Posterior vena cava (tissue), 2 donors: ENCODE data around the gene CCDC28B. TPM values are rescaled to one million over a fixed set of nuclear protein-coding genes. Genes with fewer than 3 reads are reported as not detected.
A peak's percentile ranks its signal among the peaks of the same experiment; 100 is the strongest.

Experiments used
- DNase-seq: peaks from one replicate; pipeline ENCODE4 v3.0.0-alpha.2; 2020; ENCODE audit warnings: low spot score
- intact Hi-C, 2 donors: fragments of 100-400 bp; cut with DNase I; formaldehyde crosslinking; loops; one replicate each; pipeline versions ENCODE4 v1.14.1 to v1.14.2; 2022 to 2023
- total RNA-seq, 2 donors: library from RNA; stranded (reverse); fragmentation: NEBNext Ultra II Directional; extraction: Animal tissue kit (Norgen Biotek cat#: 25700); gene quantifications; one replicate each; pipeline ENCODE4 v1.2.1, GENCODE V29; 2021
- donor health status: DM: yes; HTN: yes; CAD: no.
- donor health status: DM: yes; HTN: yes; CAD: no.

CCDC28B gene
- total RNA-seq, 2 donors from 2014 or later, result 7.5 to 8.3 TPM

DNA sequence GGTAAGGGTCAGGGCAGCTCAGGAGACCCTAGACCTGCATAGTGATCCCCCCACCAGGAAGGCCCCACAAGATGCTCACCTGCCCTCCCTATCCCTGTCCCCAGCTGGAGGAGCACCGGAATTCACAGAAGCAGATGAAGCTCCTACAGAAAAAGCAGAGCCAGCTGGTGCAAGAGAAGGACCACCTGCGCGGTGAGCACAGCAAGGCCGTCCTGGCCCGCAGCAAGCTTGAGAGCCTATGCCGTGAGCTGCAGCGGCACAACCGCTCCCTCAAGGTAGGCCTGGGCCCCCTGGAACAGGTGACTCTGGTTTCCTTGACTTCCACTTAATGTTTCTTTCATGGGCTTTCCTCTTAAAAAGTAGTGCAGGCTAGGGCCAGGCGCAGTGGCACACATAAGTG is 12.5 kb upstream of the CCDC28B start:
- DNase-seq, result peak; percentile 16
- intact Hi-C loops, result no loop called here

DNA sequence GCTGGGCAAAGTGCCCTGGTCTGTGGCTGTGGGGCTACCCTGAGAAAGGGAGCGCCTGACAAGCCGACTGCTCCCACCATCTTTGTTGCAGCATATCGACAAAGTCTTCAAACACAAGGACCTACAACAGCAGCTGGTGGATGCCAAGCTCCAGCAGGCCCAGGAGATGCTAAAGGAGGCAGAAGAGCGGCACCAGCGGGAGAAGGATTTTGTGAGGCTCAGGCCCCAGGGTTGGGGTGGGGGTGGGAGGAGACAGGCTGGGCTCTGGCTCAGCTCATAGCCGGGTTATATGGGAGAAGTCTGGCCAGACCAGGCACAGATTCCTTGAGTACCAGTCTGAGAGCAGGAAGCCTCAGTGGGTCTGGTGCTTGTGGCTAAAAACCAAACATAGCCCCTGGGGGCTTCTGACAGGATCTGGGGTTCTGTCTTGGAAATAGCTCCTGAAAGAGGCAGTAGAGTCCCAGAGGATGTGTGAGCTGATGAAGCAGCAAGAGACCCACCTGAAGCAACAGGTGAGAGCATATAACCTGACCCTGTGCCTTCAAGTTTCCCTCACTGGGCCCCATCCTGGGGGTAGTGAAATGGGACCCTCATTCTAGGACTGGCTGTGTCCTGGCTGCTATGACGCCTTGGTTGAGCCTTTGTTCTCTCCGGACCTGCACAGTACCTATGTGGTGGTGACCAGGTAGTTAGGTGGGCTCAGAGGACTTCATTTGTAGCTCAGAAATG is 8.0 kb upstream of the CCDC28B start:
- intact Hi-C loops, result no loop called here
- DNase-seq, result peak; percentile 79

DNA sequence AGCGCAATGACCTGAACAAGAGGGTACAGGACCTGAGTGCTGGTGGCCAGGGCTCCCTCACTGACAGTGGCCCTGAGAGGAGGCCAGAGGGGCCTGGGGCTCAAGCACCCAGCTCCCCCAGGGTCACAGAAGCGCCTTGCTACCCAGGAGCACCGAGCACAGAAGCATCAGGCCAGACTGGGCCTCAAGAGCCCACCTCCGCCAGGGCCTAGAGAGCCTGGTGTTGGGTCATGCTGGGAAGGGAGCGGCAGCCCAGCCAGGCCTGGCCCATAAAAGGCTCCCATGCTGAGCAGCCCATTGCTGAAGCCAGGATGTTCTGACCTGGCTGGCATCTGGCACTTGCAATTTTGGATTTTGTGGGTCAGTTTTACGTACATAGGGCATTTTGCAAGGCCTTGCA is 5.4 kb upstream of the CCDC28B start:
- intact Hi-C loops, result no loop called here
- peak; percentile 56 for DNase-seq

DNA sequence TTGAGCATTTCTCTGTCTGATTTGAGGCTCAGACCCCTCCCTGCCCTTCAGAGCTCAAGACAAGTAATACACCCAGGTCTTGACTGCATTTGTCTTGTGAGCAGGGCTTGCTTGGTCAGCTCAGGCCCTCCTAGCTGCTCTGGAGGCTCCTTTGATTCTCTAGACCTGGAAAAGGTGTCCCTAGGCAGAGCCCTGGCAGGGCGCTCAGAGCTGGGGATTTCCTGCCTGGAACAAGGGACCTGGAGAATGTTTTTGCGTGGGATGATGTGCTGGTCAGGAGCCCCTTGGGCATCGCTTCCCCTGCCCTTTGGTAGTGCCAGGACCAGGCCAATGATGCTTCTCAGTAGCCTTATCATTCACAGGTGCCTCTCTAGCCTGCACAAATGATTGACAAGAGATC is 4.9 kb upstream of the CCDC28B start:
- peak; percentile 50 for DNase-seq
- intact Hi-C loops, result no loop called here

DNA sequence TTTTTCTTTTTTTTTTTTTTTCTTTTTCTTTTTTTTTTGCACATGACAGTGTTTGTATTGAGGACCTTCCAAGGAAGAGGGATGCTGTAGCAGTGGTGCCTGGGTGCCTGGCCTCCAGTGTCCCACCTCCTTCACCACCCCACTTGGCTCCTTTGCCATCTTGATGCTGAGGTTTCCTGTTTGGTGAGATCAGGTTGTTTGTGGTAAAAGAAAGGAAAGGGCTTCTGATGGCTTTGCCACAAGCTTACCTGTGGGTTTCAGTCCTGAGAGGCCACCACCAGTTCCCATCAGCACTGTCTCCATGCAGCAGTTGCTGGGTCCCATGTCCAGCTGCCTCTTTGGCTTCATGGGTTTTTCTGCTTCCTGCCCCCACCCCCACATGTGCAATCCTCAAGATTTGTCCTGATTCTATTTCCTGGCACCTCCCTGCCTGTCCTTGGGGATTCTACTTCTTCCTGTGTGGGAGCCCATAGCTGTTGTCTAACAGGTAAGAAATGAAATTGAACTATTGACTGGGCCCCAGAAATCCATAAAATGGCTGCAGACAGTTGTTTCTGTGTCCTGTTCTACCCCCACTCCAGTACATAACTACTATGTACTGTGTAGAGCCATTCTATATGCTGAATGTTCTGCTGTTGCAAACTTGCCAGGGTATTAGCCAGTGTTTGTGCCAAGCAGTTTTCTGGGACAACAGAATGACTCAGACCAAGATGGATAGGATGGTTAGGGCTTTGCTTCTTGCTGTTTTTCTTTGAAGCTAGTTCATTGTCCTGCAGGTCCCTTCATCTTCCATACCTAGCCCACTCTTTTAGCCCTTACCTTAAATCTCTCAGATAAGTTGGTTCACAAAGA is 4.2 kb upstream of the CCDC28B start:
- intact Hi-C loops, result no loop called here

DNA sequence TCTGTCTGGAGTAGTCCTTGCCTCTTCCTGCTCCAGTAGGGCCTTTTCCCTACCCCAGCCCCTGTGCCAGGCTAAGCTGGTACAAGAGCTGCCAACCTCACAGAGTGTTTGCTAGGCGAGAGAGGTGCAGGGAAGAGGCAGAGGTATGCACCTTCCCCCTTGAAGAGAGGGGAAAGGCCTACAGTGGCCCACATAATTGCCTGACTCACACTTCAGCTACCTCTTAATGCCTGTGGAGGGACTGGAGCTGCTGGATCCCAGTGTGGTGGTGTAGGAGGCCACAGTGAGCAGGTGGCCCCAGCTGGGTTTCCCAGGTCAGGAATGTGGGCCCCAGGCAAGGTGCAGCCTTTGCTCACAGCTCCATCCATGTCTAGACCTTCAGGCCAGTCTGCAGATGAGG is 3.3 kb upstream of the CCDC28B start:
- intact Hi-C loops, result no loop called here
- DNase-seq, result no peak

More for the DNA sequence above, 4.2 kb upstream of the CCDC28B start:
- DNase-seq, result peak; percentile 55

DNA sequence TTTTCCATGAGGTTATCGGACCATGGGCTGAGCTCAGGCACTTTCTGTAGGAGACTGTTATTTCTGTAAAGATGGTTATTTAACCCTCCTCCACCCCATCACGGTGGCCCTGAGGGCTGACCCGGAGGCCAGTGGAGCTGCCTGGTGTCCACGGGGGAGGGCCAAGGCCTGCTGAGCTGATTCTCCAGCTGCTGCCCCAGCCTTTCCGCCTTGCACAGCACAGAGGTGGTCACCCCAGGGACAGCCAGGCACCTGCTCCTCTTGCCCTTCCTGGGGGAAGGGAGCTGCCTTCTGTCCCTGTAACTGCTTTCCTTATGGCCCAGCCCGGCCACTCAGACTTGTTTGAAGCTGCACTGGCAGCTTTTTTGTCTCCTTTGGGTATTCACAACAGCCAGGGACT is 2.6 kb upstream of the CCDC28B start:
- no peak for DNase-seq
- intact Hi-C loops, result no loop called here

DNA sequence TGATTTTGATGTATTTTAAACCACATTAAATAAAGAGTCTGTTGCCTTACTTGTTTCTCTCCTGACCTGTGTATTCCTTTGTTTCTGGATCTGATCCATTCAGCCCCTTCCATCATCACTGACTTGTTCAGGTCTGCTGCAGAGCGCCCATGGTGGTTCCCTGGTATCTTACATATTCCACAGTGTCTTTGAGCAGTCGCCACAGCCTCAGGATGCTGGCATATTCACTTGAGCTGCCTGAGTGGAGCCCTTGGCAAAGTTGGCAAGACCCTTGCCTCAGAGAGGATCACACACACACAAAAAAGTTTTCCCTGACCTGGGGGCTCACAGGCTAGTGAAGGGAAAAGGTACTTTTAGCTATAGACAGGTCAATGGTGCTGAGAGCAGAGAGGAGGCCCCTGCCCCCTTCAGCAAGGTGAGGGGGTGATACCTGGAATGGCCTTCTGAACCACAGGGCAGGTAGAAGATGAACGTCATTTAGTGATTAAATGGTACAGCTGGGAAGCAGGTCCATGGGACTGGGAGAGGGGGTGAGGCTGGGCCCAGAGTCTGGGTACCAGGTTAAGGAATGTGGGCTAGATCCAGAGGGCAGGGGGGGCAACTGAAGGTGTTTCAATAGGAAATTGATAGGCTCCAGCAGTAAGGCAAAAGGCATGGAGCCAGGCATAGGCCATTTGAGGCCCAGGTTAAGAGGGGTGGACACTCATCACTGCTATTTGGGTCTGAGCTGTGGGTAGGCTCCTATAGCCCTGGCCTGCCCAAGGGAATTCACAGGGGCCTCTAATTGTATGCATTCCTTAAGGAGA is 2.0 kb upstream of the CCDC28B start:
- intact Hi-C loops, result no loop called here
- DNase-seq, result no peak

DNA sequence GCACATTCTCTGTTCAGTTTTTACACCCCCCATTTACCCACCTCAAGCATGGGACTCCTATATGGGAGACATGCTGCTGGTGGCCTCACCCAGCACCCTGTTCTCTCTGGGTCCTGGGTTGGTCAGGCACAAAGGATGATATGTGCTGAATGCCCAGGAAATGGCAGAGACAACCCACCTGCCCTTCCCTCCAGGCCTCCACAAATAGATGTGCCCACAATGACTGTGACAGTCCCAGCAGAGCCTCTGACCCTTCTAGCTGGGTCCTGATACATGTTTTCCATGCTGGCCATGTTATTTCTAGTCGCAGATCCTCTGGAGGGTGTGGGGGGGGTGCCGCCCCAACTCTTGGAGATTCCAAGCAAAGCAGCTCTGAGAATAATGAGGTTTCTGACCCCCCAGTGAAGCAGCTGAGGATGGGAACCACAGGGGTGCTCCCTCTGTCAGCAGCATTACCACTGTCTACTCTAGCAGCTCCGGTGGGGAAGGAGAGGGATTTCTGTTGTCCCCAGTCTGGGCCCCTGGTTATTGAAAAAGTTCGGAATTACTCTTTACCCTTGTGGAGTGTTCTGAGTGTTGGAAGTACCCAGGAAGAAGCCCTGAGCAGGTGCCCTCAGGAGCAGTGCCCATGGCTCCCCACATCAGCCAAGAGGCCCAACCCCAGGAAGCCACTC is 1.2 kb upstream of the CCDC28B start:
- intact Hi-C loops, result no loop called here

DNA sequence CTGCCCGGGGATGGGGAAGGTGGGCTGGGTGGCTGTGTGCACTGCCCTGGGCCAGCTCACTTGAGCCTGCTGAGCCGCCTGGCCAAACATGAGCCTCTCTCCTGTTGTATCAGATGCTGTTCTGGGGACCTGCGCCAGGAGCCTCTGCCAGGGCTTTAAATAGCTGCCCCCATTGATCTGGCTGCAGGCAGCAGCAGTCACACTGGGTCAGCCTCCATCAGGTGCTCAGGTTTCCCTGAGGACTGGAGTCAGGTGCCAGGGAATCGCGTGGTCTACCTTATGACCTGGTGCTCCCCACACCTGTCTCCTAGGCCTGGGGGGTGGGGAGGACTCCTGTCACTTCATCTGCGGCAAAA is 700 bp upstream of the CCDC28B start:
- DNase-seq, result peak; percentile 87
- intact Hi-C loops, result no loop called here

More for the DNA sequence above, 1.2 kb upstream of the CCDC28B start:
- DNase-seq, result no peak

DNA sequence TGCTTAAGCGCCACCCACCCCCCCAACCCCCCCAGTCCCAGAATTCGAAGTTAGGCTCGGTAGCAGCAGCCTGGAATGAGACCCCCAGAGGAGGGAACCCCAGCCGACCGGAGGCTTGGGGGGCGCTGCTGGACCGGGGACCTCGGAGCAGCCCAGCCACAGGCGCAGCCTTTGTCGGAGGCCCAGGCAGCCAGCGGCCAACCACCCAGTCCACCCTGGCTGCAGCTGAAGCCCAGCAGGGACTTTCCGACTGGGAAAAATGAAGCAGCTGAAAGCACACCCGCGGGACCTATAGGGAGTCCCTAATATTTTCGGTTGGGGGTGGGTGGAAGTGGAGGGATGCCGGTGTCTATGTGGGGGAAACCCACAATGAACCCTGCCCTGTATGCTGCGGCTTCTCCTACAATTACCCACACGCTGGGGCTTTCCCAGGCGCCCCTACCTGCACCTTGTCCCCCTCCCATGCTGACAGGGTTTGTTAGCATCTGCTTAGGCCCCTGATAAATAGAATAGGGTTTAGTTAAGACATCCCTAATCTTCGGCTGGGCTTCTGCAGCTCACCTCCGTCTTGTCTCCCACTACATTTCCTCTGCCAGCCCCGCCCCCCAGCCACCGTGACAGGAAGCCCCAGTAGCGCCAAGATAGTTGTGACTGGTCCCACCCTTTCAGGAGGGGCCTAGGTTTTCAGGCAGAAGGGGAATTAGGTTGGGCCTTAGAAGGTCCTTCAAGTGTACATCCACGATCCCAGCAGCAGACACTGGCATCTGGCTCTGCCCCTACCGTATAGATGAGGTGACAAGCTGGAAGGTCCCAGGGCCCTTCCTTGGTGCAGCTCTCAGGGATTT is 838 bp downstream of the CCDC28B start:
- intact Hi-C loops, result no loop called here
- DNase-seq, result peak; percentile 90

DNA sequence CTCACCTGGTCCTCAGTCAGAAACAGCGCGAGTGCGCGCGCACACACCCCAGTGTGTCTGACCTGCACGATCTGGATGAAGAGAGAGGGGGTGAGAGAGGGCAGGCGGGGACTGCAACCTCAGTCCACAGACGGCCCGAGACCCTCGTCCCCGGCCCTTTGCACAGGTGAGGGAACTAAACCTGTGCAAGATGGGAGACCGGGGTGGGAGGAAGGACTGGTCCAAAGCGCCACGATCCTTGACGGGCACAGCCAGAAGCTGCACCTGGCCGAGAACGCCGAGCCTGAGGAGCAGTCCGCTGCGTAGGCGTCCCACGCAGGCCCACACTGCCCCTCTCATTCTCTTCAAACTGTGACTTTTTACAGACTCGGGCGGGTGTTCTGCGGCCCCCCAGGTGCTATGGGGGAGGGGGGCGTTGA is 4.6 kb downstream of the CCDC28B start:
- DNase-seq, result no peak
- intact Hi-C loops, result loop anchor here in 1 of 2 donors (5.0 kb wide), 1 partner anchor 1402 kb away; no protein-coding TSS in a partner anchor

DNA sequence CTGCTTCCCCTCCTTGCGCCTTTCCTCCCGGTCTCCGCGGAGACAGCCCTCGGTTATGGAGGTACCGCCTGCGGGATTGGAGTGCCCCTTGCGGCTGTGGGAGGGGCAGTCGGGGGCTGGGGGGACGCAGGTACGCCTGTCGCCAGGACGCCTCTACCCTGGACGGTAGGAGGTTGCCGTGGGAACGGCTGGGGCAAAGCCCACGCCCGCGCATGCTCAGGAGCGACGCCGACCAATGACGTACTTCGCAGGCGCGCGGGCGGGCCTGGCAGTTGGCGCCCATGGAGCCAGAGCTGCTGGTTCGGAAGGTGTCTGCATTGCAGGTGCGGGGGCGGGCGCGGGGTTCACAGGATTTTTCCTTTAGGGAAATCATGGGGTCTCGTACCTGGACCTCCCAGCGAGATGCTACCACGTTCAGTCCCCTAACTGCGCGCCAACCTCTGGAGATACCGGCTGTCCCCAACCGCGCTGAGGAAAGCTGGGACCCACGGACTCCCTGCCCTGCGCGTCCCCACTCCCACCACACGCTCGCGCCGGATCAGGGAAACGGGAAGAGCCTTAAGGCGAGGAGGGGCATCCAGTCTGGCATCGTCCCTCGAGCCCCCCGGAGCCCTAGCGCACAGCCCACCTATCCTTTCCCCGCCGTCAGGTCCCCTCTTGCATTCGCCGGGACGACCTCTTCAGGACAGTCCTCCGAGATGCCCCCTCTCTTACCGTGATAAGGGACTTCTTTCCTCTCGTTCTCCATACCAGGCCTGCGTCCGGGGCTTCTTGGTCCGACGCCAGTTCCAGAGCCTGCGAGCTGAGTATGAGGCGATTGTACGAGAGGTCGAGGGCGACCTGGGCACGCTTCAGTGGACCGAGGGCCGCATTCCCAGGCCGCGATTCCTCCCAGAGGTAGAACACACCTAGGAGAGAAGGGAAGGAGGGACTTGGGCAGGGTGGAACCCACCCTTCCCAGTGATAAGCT is 5.3 kb downstream of the CCDC28B start, which contains the start of gene IQCC:
Gene IQCC (plus strand): TSS at position 271 of the 970 bp plus-strand sequence. CDS start 11 bp downstream, at position 282.
- intact Hi-C loops, result loop anchor here in 1 of 2 donors (5.0 kb wide), 1 partner anchor 1402 kb away; no protein-coding TSS in a partner anchor
- peak; percentile 96 for DNase-seq

DNA sequence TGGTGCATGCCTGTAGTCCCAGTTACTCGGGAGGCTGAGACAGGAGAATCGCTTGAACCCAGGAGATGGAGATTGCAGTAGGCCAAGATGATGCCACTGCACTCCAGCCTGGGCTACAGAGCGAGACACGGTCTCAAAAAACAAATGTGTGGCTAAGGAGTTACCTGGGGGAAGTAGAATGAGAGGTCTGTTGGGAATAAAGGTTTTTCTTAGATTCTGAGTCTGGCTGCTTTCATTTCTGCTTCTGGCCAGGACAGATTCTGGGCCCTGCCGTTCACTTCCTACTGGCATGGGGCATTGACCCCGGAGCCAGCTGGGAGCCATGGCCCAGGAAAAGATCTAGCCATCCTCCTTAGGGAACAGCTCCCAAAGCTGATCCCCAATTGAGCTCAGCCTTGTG is 8.1 kb downstream of the CCDC28B start:
- intact Hi-C loops, result loop anchor here in 1 of 2 donors (5.0 kb wide), 1 partner anchor 1399 kb away; no protein-coding TSS in a partner anchor
- DNase-seq, result no peak

DNA sequence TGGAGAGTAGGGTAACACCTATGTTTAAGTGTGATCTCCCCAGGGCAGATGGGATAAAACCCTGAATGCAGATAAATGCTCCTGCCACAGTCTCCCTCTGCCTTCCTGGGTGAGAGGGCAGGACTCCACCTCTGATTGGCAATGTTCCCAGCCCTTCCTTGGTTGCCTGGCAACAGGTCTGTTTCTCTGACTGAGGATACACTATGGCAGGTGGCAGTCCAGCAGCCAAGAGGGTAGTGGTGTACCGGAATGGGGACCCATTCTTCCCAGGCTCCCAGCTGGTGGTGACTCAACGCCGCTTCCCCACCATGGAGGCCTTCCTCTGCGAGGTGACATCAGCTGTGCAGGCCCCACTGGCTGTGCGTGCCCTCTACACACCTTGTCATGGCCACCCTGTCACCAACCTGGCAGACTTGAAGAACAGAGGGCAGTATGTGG is 8.5 kb downstream of the CCDC28B start, which contains the start of gene DCDC2B:
Gene DCDC2B (plus strand): TSS at position 199 of the 438 bp plus-strand sequence. CDS start 5 bp downstream, at position 204.
- intact Hi-C loops, result loop anchor here in 1 of 2 donors (5.0 kb wide), 1 partner anchor 1398 kb away; no protein-coding TSS in a partner anchor
- DNase-seq, result no peak

DNA sequence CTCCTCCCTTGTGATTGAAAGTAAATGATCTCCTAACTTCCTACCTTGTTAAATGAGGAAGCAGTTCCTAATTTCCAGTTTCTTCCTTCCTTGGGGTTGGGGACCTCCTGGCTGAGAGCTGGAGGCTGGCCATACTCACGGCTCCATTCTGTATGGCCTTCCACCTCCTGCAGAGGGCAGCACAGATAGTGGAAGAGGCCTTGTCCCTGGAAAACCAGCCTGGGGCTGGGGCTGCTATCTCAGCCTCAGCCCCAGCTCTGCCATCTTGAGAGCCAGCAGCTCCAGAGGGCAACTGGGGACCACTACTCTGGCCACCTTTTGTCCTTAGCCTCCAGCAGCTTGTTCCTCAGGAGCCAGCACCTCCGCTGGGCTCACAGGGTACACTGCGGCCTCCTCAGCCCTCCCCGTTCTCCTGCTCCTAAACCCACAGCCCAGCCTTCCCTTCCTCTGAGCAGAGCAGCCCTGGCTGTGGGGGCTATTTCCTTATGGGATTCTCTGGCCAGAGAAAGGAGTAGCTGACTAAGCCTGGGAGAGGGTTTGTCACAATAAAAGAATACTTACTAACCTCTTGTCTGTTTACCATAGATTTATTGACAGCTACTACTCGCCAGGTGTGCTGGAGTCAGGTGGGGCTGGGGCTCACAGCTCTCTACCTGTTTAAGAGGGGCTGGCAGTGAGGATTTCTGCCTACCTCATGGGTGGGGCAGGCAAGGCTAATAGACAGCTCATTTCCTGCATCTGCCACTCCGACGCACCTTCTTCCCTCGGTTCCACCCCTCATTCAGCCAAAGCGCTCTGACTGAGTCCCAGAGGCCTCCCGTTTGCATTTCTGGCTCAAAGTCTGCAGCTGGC is 15.5 kb downstream of the CCDC28B start:
- intact Hi-C loops, result no loop called here
- DNase-seq, result no peak
